ENCODE data around the gene OR52N5. TPM values are rescaled to one million over a fixed set of nuclear protein-coding genes. Genes with fewer than 3 reads are reported as not detected.

The OR52N5 gene
- total RNA-seq, 1 experiment from 2014 or later = not detected

- H3K36me3 ChIP-seq (ENCODE audit: control insufficient read depth, insufficient read depth, low read length) = no peaks in the 10 kb centered on the region
- no peak within 1 kb of the TSS for H3K27ac ChIP-seq (ENCODE audit: low read length)
- H3K9me3 ChIP-seq (ENCODE audit: control insufficient read depth, insufficient read depth, low read depth, low read length) = no peaks in the 10 kb centered on the region
- POLR2A ChIA-PET = no interaction called here
- DNase-seq (ENCODE audit: low read depth, low spot score) = no peak
- H3K4me1 ChIP-seq (ENCODE audit: control insufficient read depth, insufficient read depth, low read length) = no peaks in the 10 kb centered on the region
- no peak within 1 kb of the TSS for H3K4me3 ChIP-seq (ENCODE audit: low read depth in 2 of 2, low read length in 2 of 2)
- no peaks in the 10 kb centered on the region for H3K27me3 ChIP-seq (ENCODE audit: control insufficient read depth, insufficient read depth, low read length)
- intact Hi-C loops (cut with micrococcal nuclease; ENCODE audit: unreplicated experiment) = no loop called here
- ATAC-seq = no peak
- no TSS peak for BruUV-seq (replicated peaks)
- in situ Hi-C loops (cut with HindIII; ENCODE audit: low pct_unique_long_range_greater_than_20kb, low sequenced_read_pairs) = no loop called here
- TF ChIP-seq TCF7L2 (IDR thresholded peaks at IDR 0.05; ENCODE audit: low read depth, low read length) = no peak
- TF ChIP-seq REST (IDR thresholded peaks at IDR 0.05; ENCODE audit: insufficient read depth in 1 of 2, low read depth in 2 of 2, low read length in 1 of 2) = no peak
- TF ChIP-seq SIN3A (IDR thresholded peaks at IDR 0.05; ENCODE audit: borderline replicate concordance, insufficient read depth, low read depth, low read length) = no peak
- TF ChIP-seq CTCF (IDR thresholded peaks at IDR 0.05) = no peak
- no peak for TF ChIP-seq POLR2AphosphoS5 (IDR thresholded peaks at IDR 0.05; ENCODE audit: low read depth, low read length)
- CTCF ChIA-PET = no interaction called here
These were observed 8.0 kb upstream of the OR52N5 start, which contains the start of gene OR52N1 for GRCh38 chr11:5791165-5791564. Gene OR52N1 (minus strand): TSS chr11:5791265. CDS start chr11:5788816, 2,449 bp downstream.

GRCh38 chr11:5767056-5767455 lies 16.1 kb downstream of the OR52N5 start:
- DNase-seq (ENCODE audit: low read depth, low spot score) (no peak), ATAC-seq (no peak)
- Histone ChIP-seq H3K27me3 (ENCODE audit: control insufficient read depth, insufficient read depth, low read length) (peaks cover 5% of the 10 kb centered on the region), H3K4me3 (ENCODE audit: low read depth in 2 of 2, low read length in 2 of 2) (no peak overlapping the region), H3K4me1 (ENCODE audit: control insufficient read depth, insufficient read depth, low read length) (no peaks in the 10 kb centered on the region), H3K27ac (ENCODE audit: low read length) (no peak overlapping the region), H3K9me3 (ENCODE audit: control insufficient read depth, insufficient read depth, low read depth, low read length) (no peaks in the 10 kb centered on the region), H3K36me3 (ENCODE audit: control insufficient read depth, insufficient read depth, low read length) (no peaks in the 10 kb centered on the region)
- in situ Hi-C loops (cut with HindIII; ENCODE audit: low pct_unique_long_range_greater_than_20kb, low sequenced_read_pairs) (no loop called here), intact Hi-C loops (cut with micrococcal nuclease; ENCODE audit: unreplicated experiment) (no loop called here)
- POLR2A ChIA-PET = no interaction called here
- BruUV-seq (replicated peaks) = no TSS peak
- TF ChIP-seq POLR2AphosphoS5 (IDR thresholded peaks at IDR 0.05; ENCODE audit: low read depth, low read length) (no peak), SIN3A (IDR thresholded peaks at IDR 0.05; ENCODE audit: borderline replicate concordance, insufficient read depth, low read depth, low read length) (no peak), REST (IDR thresholded peaks at IDR 0.05; ENCODE audit: insufficient read depth in 1 of 2, low read depth in 2 of 2, low read length in 1 of 2) (no peak), CTCF (IDR thresholded peaks at IDR 0.05) (no peak), TCF7L2 (IDR thresholded peaks at IDR 0.05; ENCODE audit: low read depth, low read length) (no peak)
- CTCF ChIA-PET = no interaction called here
